ENCODE results near the gene TRDN. TPM values are rescaled to one million over a fixed set of nuclear protein-coding genes. Genes with fewer than 3 reads are reported as not detected.
"Not testable (repeated sequence)": the region's sequence is repeated elsewhere in the genome, so short reads cannot be mapped to it uniquely, and the experiment has no call there.

Gene TRDN
- total RNA-seq, 1 donor from 2014 or later, result 490 TPM

DNA sequence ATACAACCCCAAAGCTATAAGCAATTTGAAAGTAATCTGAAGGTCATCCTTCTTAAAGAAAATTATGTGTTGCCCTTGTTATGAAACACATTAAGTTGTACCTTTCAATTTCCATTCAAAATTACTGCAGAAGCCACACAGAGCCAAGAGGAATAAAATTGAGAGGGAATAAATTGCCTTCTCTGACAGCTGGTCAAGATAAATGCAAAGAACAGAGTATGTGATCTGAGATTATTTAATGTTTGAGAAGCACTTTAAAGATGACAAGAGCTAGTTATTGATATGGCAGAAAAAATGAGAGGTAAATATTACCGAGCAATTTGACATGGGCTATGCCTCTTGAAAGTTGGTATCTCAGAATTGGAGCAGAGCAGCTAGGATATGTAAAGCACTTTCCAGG is 61.6 kb downstream of the TRDN start:
- intact Hi-C loops (cut with DNase I), result no loop called here
- no peak for DNase-seq (ENCODE audit: low spot score)

GRCh38 chr6:123570813-123571684 is 65.7 kb downstream of the TRDN start:
- intact Hi-C loops (cut with DNase I), result no loop called here
- DNase-seq (ENCODE audit: low spot score), result no peak

GRCh38 chr6:123569575-123569974 is 67.2 kb downstream of the TRDN start:
- intact Hi-C loops (cut with DNase I), result no loop called here
- no peak for DNase-seq (ENCODE audit: low spot score)

DNA sequence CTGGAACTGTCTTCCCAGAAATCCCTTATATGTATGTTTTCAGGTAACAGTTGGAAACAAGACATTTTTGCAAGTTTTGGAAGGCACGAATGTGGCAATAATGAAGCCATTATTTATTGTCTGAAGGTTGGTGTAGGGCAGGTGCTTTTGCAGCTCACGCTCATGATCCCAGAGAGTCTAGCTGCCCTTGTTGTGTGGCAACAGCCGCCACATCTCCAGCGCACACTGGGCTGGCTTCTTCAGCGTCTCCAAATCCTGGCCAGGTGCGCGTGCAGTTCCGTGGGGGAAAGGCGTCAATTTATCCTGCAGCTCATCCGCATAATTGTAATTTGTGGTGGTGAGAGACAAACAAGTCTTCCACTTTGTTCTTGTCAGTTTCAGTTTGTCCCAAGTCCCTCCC is 71.2 kb downstream of the TRDN start:
- DNase-seq (ENCODE audit: low spot score), result no peak
- intact Hi-C loops (cut with DNase I), result no loop called here

DNA sequence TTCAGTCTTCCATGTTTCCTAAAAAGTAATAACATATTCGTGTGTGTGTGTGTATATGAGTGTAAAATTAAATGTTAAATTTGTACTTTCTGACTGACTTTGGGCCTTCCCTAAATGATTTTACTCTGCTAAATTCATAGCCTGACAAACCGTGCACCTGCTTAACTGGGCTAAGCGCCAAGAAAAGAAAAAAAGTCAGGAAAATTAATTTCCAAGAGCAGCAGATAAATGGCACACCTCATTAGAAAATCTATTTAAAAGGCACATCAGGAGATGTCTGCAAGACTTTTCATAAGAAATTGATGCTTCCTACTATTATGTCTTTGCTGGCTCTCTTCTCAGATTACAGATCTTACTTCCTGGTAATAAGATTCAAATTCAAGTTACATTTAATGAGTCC is 72.4 kb downstream of the TRDN start:
- no peak for DNase-seq (ENCODE audit: low spot score)
- intact Hi-C loops (cut with DNase I), result no loop called here

DNA sequence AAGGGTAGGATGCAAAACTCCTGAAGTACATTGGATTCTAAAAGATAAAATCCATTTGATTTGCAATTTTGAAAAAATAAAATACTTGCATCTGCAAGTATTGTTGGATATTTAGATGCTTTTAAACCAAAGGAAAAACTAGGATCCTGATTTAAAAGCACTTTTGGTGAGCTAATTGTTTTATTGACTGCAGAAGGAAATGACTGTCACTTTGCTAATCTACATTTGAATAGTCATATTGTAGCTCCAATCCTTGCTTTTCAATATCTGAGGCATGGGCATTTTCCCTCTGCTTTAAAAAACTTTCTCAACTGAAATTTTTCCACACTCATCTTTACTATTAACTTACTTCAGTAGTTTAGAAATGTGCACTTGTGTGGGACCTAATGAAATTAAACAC is 74.1 kb downstream of the TRDN start:
- DNase-seq (ENCODE audit: low spot score), result no peak
- intact Hi-C loops (cut with DNase I), result no loop called here

DNA sequence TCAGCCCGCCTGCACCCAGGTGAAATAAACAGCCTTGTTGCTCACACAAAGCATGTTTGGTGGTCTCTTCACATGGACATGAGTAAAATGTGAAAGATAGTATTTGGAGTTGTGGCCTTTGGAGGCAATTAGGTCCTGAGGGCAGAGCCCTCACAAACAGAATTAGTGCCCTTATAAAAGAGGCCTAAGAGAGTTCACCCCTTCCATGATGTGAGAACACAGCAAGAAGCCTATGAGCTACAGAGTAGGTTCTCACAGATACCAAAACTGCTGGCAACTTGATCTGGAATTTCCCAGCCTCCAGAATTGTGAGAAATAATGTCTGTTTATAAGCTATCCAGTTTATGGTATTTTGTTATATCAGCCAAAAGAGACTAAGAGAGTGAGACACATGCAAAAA is 74.5 kb downstream of the TRDN start:
- intact Hi-C loops (cut with DNase I), result no loop called here
- DNase-seq (ENCODE audit: low spot score), result no peak

- DNase-seq (ENCODE audit: low spot score); intact Hi-C loops (cut with DNase I): not testable (repeated sequence)
These were observed 76.9 kb downstream of the TRDN start for GRCh38 chr6:123559816-123560215.

DNA sequence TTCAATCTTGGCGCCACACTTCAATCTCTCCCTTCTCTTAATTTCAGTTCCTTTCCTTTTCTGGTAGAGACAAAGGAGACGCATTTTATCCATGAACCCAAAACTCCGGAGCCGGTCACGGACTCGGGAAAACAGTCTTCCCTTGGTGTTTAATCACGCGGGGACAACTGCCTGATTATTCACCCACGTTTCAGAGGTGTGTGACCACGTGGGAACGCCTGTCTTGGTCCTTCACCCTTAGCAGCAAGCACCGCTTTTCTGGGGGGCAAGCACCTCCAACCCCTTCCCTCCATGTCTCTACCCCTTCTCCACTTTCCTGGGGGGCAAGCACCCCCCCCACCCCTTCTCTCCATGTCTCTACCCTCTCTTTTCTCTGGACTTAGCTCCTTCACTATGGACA is 79.3 kb downstream of the TRDN start:
- DNase-seq (ENCODE audit: low spot score); intact Hi-C loops (cut with DNase I): not testable (repeated sequence)

DNA sequence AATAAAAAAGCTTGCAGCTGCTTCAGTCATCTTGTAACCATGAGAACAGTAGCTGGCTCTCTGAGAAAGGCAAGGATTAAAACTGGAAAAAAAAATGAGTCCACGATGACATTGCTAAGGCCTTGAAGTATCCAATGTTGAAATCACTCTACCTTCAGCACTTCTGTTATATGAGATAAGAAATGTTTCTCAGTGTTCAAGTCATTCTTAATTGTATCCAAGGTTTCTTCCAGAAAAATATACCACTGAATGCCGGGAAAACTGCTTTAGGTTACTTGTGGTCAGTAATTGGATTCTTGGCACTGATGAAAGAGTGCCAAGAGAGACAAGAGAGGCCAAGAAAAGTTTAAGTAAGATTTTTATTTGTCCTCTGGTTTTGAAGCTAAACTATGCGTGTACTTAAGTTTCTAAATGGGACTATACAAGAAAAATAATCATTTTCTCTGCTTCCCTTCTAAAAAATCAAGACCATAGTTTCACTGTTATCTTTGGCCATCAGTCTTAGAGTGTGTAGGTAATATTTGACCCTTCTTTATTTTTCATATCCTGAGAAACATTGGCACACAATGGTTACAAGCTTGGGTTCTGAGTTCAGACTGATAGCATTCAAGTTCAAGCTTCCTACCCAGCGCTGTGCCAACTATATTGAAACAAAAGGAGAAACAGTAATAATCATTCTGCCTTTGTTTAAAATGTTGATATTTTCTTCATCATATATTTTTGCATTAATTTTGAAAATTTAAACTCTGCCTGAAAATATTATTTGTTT is 84.6 kb downstream of the TRDN start:
- intact Hi-C loops (cut with DNase I), result no loop called here
- DNase-seq (ENCODE audit: low spot score), result no peak

GRCh38 chr6:123550052-123550617 is 86.6 kb downstream of the TRDN start:
- DNase-seq (ENCODE audit: low spot score), result no peak
- intact Hi-C loops (cut with DNase I), result no loop called here

DNA sequence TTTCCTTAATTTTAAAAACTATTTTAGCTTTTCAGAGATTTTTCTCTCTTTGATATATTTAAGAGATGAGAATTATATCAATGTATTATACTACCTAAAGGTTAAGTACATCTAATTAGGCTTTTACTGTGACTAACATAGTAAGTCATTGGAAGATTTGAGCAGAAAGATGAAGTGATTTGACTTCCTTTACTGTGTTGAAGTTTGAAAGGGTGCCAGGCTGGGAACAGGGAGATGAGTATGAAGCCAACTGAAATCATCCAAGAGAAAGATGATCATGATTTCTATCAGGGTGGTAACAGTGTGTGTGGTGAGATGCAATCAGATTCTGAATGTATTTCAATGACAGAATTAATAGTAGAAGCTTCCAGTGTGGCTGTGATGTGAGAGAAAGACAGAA is 87.3 kb downstream of the TRDN start:
- DNase-seq (ENCODE audit: low spot score), result no peak
- intact Hi-C loops (cut with DNase I), result no loop called here

GRCh38 chr6:123547216-123547978 is 89.4 kb downstream of the TRDN start:
- intact Hi-C loops (cut with DNase I), result no loop called here
- no peak for DNase-seq (ENCODE audit: low spot score)

DNA sequence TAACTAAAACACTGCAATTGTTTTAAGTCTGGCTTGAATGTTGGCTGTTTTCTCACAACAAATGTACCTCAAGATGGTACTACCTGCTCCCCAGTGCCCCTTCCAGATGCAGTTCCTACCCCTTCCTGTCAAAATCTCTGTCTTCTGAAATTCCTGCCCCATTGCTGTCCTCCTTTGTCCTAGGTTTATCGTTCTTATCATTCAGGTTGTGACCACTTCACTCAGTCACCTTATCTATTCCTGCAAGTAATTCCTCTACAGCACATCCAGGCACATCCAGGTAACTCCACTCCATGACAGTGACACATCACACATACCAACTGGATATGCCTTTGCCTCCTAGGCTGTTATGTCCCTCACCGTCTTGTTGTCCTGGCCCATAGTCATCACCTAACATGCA is 90.2 kb downstream of the TRDN start:
- intact Hi-C loops (cut with DNase I), result no loop called here
- DNase-seq (ENCODE audit: low spot score), result no peak

GRCh38 chr6:123541462-123541861 is 95.3 kb downstream of the TRDN start:
- intact Hi-C loops (cut with DNase I), result no loop called here
- DNase-seq (ENCODE audit: low spot score), result no peak

GRCh38 chr6:123533862-123534648 is 102.7 kb downstream of the TRDN start:
- intact Hi-C loops (cut with DNase I), result loop anchor here (2.0 to 5.0 kb wide), 2 partner anchors 13 to 103 kb away; partner anchors contain the start of gene TRDN
- no peak for DNase-seq (ENCODE audit: low spot score)

DNA sequence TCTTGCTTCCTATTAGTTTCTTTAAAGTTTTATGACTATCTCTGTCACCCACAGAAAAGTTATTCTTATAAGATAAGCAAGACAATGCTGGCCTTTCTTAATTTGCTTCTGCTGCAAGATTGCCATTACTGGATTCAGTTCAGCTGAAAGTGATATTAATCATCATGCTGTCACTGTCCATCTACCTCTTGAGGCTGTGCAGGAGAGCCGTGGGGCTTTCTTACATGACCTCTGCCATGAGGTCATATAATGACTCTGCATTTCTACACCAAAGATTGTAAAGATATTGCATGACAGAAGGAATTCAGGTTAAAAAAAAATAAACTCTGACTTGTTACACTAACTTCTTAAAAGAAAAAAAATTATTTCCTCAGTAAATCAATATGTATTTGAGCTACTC is 106.9 kb downstream of the TRDN start:
- intact Hi-C loops (cut with DNase I), result loop anchor here (5.0 kb wide), 1 partner anchor 107 kb away; the partner anchor contains the start of gene TRDN
- DNase-seq (ENCODE audit: low spot score), result no peak

DNA sequence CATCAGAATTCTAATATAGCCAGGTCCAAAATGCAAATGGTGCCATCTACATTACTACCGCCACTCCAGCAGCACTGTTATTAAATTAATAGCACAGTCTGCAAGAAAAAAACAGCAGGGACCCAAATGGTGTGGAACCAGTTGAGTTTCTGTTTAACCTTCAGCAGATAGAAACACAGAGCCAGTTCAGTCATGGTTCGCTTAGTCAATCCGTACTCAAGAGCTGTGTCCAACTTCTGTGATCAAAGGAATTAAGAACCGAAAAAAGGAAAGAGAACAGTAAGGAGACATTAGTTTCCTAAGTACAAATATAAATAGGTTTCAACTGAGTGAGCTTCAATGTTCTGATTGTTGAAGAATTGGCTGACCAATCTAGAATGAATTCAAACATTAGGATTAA is 107.7 kb downstream of the TRDN start:
- intact Hi-C loops (cut with DNase I), result no loop called here
- no peak for DNase-seq (ENCODE audit: low spot score)

DNA sequence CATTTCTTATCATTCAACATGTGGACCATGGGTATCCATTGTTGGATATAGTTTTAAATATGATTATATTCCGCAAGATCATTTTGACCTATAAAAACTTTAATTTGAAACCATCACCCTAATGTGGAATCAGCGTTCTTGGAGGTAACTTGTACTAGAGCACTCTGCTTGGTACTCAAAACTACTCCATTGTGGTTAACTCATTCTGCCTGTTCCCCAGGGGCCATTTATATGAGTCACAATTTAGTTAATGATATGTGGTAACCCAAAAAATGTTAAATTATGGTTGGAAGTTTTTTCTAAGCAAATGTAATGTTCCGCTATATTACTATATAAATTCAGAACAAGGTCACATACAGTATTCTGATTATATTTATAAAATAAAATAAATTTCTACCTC is 109.3 kb downstream of the TRDN start:
- no peak for DNase-seq (ENCODE audit: low spot score)
- intact Hi-C loops (cut with DNase I), result no loop called here
